ENCODE results near the gene KRTAP2-2.
"Not testable (repeated sequence)": the region's sequence is repeated elsewhere in the genome, so short reads cannot be mapped to it uniquely, and the experiment has no call there.

Gene KRTAP2-2

GRCh38 chr17:41060052-41060604, 5.1 kb upstream of the KRTAP2-2 start, which contains the start of gene KRTAP2-3:
KRTAP2-3 (minus strand) TSS chr17:41060114; CDS start chr17:41060050, 64 bp downstream.
- Histone ChIP-seq H3K79me2 (no peaks in the 10 kb centered on the region), H3K4me1 (no peaks in the 10 kb centered on the region), H3K4me2 (ENCODE audit: low read length) (no peak within 1 kb of the TSS), H3K9me3 (ENCODE audit: control insufficient read depth, low read length) (no peaks in the 10 kb centered on the region), H3K4me3 (ENCODE audit: low read depth, low read length) (no peak within 1 kb of the TSS), H3K27ac (no peak within 1 kb of the TSS), H3K9ac (no peak within 1 kb of the TSS), H2AFZ (no peak within 1 kb of the TSS), H3K36me3 (ENCODE audit: control insufficient read depth, insufficient read depth, low read length) (no peaks in the 10 kb centered on the region), H3K27me3 (ENCODE audit: control insufficient read depth, insufficient read depth, low read length) (no peaks in the 10 kb centered on the region)
- no peak for TF ChIP-seq CTCF (IDR thresholded peaks at IDR 0.05)

GRCh38 chr17:41059276-41060051, 4.4 kb upstream of the KRTAP2-2 start:
- H3K27me3 ChIP-seq (ENCODE audit: control insufficient read depth, insufficient read depth, low read length); H3K27ac ChIP-seq; H3K36me3 ChIP-seq (ENCODE audit: control insufficient read depth, insufficient read depth, low read length); H3K9ac ChIP-seq; H2AFZ ChIP-seq; H3K9me3 ChIP-seq (ENCODE audit: control insufficient read depth, low read length); H3K4me3 ChIP-seq (ENCODE audit: low read depth, low read length); H3K79me2 ChIP-seq; H3K4me2 ChIP-seq (ENCODE audit: low read length); H3K4me1 ChIP-seq: not testable (repeated sequence)

GRCh38 chr17:41058741-41059140, 3.7 kb upstream of the KRTAP2-2 start:
- Histone ChIP-seq H3K9ac (no peak overlapping the region), H3K36me3 (ENCODE audit: control insufficient read depth, insufficient read depth, low read length) (no peaks in the 10 kb centered on the region), H3K4me1 (no peaks in the 10 kb centered on the region), H3K27me3 (ENCODE audit: control insufficient read depth, insufficient read depth, low read length) (no peaks in the 10 kb centered on the region), H3K27ac (no peak overlapping the region), H3K4me2 (ENCODE audit: low read length) (no peak overlapping the region), H3K9me3 (ENCODE audit: control insufficient read depth, low read length) (no peaks in the 10 kb centered on the region), H2AFZ (no peak overlapping the region), H3K79me2 (no peaks in the 10 kb centered on the region), H3K4me3 (ENCODE audit: low read depth, low read length) (no peak overlapping the region)
- no peak for TF ChIP-seq CTCF (IDR thresholded peaks at IDR 0.05)

GRCh38 chr17:41057547-41057946, 2.5 kb upstream of the KRTAP2-2 start:
- Histone ChIP-seq H3K27me3 (ENCODE audit: control insufficient read depth, insufficient read depth, low read length) (no peaks in the 10 kb centered on the region), H3K4me1 (no peaks in the 10 kb centered on the region)
- TF ChIP-seq CTCF (IDR thresholded peaks at IDR 0.05), result no peak

GRCh38 chr17:41054556-41054955, 474 bp downstream of the KRTAP2-2 start:
- not testable (repeated sequence) for H3K9ac ChIP-seq; H3K79me2 ChIP-seq; H3K9me3 ChIP-seq (ENCODE audit: control insufficient read depth, low read length); H3K36me3 ChIP-seq (ENCODE audit: control insufficient read depth, insufficient read depth, low read length); H3K4me2 ChIP-seq (ENCODE audit: low read length); H3K27ac ChIP-seq; H3K4me3 ChIP-seq (ENCODE audit: low read depth, low read length); H3K4me1 ChIP-seq; H3K27me3 ChIP-seq (ENCODE audit: control insufficient read depth, insufficient read depth, low read length); H2AFZ ChIP-seq

More at GRCh38 chr17:41057547-41057946, 2.5 kb upstream of the KRTAP2-2 start:
- Histone ChIP-seq H3K4me2 (ENCODE audit: low read length) (no peak overlapping the region), H3K79me2 (no peaks in the 10 kb centered on the region), H3K36me3 (ENCODE audit: control insufficient read depth, insufficient read depth, low read length) (no peaks in the 10 kb centered on the region), H3K27ac (no peak overlapping the region), H3K4me3 (ENCODE audit: low read depth, low read length) (no peak overlapping the region), H3K9me3 (ENCODE audit: control insufficient read depth, low read length) (no peaks in the 10 kb centered on the region), H2AFZ (no peak overlapping the region), H3K9ac (no peak overlapping the region)
